Subcutaneous adipose tissue (tissue), 4 donors: ENCODE data around the gene AFF3. TPM values are rescaled to one million over a fixed set of nuclear protein-coding genes. Genes with fewer than 3 reads are reported as not detected.

Experiments
- CTCF ChIP-seq: fragments of 450-650 bp; IDR thresholded peaks from one replicate; pipeline ENCODE4 v1.5.1; 2016; ENCODE audit warnings: low read depth, mild to moderate bottlenecking, control low read depth, antibody characterized with exemption, moderate library complexity
- total RNA-seq, 4 donors: library from RNA; depleted of rRNA; stranded (reverse); fragments of >200 nt; gene quantifications; one replicate each; pipeline ENCODE4 v1.1.0, GENCODE V29; 2016

The AFF3 gene
- total RNA-seq, 4 donors from 2014 or later: 2.5 to 6.2 (median 5.6) TPM

- TF ChIP-seq CTCF: no peak
Measured at GRCh38 chr2:99833586-99834201, 308.7 kb downstream of the AFF3 start.

GRCh38 chr2:99832926-99833325 lies 309.5 kb downstream of the AFF3 start:
- TF ChIP-seq CTCF: no peak

- TF ChIP-seq CTCF: no peak
Measured at GRCh38 chr2:99831772-99832171, 310.6 kb downstream of the AFF3 start.

GRCh38 chr2:99827296-99827999 lies 314.9 kb downstream of the AFF3 start:
- TF ChIP-seq CTCF: no peak

GRCh38 chr2:99825630-99826029 lies 316.8 kb downstream of the AFF3 start:
- TF ChIP-seq CTCF: no peak

GRCh38 chr2:99824758-99825157 lies 317.6 kb downstream of the AFF3 start:
- TF ChIP-seq CTCF: no peak

- no peak for TF ChIP-seq CTCF
Measured at GRCh38 chr2:99822474-99823207, 319.7 kb downstream of the AFF3 start.
